Transverse colon (tissue), 4 donors: ENCODE measurements around the gene HTR5A.

Experiments used
- CTCF ChIP-seq, 5 experiments: fragments of 200-600 bp in 3 of 5; fragments of 450-650 bp in 2 of 5; sonication (generic) in 3 of 5; IDR thresholded peaks; 1 replicate in 2 of 5; 2 replicates in 3 of 5; pipeline ENCODE4 v1.5.1; 2016 to 2017; ENCODE audit warnings: antibody characterized with exemption in 5 of 5, inconsistent platforms in 3 of 5, mild to moderate bottlenecking in 2 of 5, moderate library complexity in 1 of 5
- POLR2AphosphoS5 ChIP-seq, 3 donors: sonication (generic); formaldehyde crosslinking; IDR thresholded peaks; one replicate each; pipeline ENCODE4 v1.6.1; 2016; ENCODE audit warnings: antibody characterized with exemption in 3 of 3

- TF ChIP-seq CTCF (IDR thresholded peaks at IDR 0.05) (no peak), POLR2AphosphoS5 (IDR thresholded peaks at IDR 0.05) (no peak)
These were observed 38.2 kb downstream of the HTR5A start for GRCh38 chr7:155108144-155108901.
